H1 (cell line): ENCODE measurements around the gene TCFL5. TPM values are rescaled to one million over a fixed set of nuclear protein-coding genes. Genes with fewer than 3 reads are reported as not detected.

Source experiments
- CEBPB ChIP-seq: IDR thresholded peaks from 2 replicates; pipeline ENCODE4 v1.6.1; 2012; ENCODE audit warnings: low read depth, low read length
- SIX5 ChIP-seq: IDR thresholded peaks from 2 replicates; pipeline ENCODE4 v1.6.1; 2011; ENCODE audit warnings: mild to moderate bottlenecking, low read depth, low read length
- polyA plus RNA-seq, 7 experiments: library from polyadenylated mRNA; depleted of rRNA in 3 of 7; stranded (reverse) in 5 of 7; unstranded in 2 of 7; fragments of >200 nt in 5 of 7; fragments of 200-250 nt in 2 of 7; gene quantifications; 1 replicate in 5 of 7; 2 replicates in 1 of 7; 4 replicates in 1 of 7; pipeline versions ENCODE4 v1.2.1 to v1.2.3, GENCODE V29; 2011 to 2013; ENCODE audit warnings: missing spikeins in 2 of 7, mixed read lengths in 2 of 7
- total RNA-seq: library from RNA; stranded (reverse); fragmentation: NEBNext Ultra II Directional; extraction: Animal tissue kit (Norgen Biotek cat#: 25700); gene quantifications from 2 replicates; pipeline ENCODE4 v1.2.1, GENCODE V29; 2021

TCFL5 gene
- total and polyA plus RNA-seq, 2 of the 8 experiments (the other 6 are each of a cell fraction or from before 2014, with no cell fraction given) = 6.2 to 15.0 TPM

- no peak for TF ChIP-seq SIX5
- no peak for TF ChIP-seq CEBPB
These were observed 54.0 kb downstream of the TCFL5 start (continued) for GRCh38 chr20:62807444-62808210.
